Ureter (tissue), 1 donor: Measurements from ENCODE around the gene ASMTL. TPM values are rescaled to one million over a fixed set of nuclear protein-coding genes. Genes with fewer than 3 reads are reported as not detected.

Source experiments
- DNase-seq: peaks from one replicate; pipeline ENCODE4 v3.0.0-alpha.2; 2020; ENCODE audit warnings: low spot score
- total RNA-seq: library from RNA; stranded (reverse); gene quantifications from one replicate; pipeline ENCODE4 v1.2.4, GENCODE V29; 2023
- donor health status: DM: yes; HTN: yes; CAD: no.

Gene ASMTL
- total RNA-seq, 1 donor from 2014 or later, result 32.5 TPM

DNA sequence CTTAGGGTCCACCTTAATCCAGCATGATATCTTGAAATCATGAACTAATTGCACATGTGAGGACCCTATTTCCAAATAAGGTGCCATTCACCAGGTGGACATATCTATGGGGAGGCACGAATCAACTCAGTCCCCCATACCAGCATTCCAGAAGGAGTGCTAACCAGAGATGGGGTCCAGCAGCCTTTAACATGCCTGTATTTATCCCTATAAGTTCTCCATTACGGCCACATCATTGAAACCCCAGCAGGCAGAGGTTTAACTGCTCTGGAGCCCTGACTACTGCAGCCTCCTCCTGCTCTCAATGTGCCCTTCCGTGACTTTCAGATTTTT is 3.2 kb upstream of the ASMTL start:
- DNase-seq, result peak; percentile 15

DNA sequence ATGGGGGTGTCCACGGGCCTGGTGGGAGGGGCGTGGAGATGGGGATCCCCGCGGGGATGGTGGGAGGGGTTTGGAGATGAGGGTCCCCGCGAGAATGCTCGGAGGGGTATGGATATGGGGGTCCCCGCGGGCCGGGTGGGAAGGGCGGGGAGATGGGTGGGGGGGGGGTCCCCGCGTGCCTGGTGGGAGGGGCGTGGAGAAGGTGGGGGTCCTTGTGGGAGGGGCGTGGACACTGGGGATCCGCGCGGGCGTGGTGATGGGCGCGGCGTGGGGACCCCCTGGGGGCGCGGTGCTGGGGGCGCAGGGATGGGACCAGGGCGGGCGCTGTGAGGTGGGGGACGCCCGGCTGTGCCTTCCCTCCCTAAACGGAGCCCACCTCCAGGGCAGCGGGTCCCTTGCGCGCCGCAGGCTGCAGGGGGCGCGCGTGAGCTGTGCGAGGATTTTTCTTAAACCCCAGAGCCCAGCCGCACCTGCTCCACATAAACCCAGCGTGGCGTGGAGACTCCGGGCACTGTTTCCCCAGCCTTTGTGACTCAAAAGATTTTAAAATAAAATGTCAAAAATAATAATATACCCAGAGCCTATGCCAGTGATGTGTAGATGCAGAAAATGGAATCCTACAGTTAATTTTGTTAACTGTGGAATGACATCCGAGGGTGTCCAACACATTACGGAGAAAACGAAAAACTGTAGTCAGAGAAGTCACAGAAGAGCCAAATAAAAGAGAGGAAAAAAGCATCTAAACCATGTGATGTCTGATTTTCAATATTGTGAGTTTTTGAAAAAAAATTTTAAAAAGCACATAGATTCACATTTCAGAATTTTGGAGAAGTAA is 1.5 kb upstream of the ASMTL start:
- DNase-seq, result peak; percentile 89

- DNase-seq, result no peak
Observed at GRCh38 chrX:1453395-1453783, 680 bp upstream of the ASMTL start.

GRCh38 chrX:1451661-1452515 is 821 bp downstream of the ASMTL start:
- DNase-seq, result peak; percentile 60

- DNase-seq, result peak; percentile 51
Observed at GRCh38 chrX:1451251-1451660, 1.5 kb downstream of the ASMTL start.

GRCh38 chrX:1450361-1451161 is 2.1 kb downstream of the ASMTL start:
- peak; percentile 50 for DNase-seq

- DNase-seq, result peak; percentile 13
Observed at GRCh38 chrX:1449823-1450149, 2.9 kb downstream of the ASMTL start.

DNA sequence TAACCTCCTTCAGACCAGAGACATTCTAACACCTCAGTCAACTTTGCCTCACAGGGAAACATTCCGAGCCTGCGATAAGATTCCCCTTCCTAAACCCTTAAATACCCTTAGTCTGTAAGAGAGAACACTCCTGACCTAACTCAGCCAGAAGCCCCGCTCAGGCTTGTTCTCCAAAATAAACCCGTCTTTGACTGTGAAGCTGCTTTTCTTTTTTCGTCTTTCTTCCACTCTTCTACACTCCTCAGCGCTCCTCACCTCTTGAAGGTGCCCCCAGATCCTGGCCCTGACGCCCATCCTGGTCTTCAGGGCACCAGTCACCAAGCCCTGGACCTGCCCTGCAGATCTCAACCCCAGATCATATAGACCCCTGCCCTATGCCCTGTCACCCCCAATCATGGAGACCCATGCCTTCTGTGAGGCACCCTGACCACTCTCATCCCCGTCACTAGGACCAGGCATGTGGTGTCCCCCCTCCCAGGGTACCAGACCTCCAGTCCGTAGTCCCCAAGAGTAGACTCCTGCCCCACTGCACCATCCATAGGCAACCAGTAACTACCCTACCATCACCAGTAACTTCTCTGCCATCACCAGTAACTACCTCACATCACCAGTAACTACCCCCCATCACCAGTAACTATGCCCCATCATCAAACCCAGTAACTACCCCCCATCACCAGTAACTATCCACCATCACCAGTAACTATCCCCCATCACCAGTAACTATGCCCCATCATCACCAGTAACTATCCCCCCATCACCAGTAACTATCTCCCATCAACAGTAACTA is 3.5 kb downstream of the ASMTL start:
- DNase-seq, result peak; percentile 38

DNA sequence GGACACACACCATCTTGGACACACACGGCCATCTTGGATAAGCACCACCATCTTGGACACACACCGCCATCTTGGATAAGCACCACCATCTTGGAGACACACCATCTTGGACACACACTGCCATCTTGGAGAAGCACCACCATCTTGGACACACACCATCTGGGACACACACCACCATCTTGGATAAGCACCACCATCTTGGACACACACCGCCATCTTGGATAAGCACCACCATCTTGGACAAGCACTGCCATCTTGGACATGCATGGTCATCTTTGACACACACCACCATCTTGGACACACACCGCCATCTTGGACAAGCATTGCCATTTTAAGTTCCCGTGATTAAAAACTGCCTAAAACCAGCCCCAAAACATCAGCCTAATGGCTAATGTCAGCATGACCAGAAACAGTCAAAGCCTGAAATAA is 4.1 kb downstream of the ASMTL start:
- peak; percentile 24 for DNase-seq

- peak; percentile 29 for DNase-seq
Observed at GRCh38 chrX:1447969-1448572, 4.6 kb downstream of the ASMTL start.

- DNase-seq, result peak; percentile 20
Observed at GRCh38 chrX:1446984-1447968, 5.4 kb downstream of the ASMTL start.

DNA sequence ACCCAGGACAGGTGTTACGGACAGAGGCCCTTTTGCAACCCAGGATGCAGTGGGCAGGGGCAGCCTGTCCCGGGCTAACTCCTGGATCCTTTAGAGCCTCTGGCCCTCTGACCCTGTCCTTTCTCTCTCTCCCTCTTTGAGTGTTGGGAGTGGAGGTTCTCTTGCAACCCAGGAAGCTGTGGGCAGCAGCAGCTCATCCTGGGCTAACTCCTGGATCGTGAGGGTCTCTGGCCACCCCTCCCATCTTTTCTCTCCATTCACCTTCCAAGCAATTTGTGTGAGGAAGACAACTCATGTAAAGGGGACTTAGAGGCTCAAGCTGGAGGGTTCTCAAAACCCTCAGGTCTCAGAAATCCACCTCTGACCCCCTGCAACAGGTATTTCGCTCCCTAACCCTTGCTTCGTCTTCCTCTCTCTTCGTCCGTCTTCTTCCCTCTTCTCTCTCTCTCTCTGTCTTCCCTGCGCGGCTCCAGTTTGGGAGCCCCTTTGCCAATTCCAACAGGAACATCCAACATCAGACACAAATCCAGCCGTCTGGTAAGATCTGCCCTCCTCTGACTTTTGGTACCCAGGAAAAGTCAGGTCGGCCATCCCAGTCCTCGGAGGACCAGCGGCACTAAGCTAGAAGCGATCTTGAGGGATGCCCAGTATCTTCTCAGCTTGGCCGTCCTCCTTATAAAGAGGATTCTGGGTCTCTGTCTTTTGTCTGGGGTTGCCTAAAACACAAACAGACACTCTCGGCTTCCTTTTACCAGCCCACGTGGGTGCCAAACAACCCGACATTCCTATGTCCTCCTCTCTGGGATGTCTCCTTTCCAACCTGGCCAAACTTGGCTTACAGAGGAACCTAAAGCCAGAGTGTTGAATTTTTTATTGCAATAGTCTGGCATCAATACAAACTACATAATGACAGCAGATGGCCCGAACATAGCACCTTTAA is 7.9 kb downstream of the ASMTL start:
- peak; percentile 15 for DNase-seq

GRCh38 chrX:1443496-1444075 is 9.1 kb downstream of the ASMTL start:
- peak; percentile 27 for DNase-seq

DNA sequence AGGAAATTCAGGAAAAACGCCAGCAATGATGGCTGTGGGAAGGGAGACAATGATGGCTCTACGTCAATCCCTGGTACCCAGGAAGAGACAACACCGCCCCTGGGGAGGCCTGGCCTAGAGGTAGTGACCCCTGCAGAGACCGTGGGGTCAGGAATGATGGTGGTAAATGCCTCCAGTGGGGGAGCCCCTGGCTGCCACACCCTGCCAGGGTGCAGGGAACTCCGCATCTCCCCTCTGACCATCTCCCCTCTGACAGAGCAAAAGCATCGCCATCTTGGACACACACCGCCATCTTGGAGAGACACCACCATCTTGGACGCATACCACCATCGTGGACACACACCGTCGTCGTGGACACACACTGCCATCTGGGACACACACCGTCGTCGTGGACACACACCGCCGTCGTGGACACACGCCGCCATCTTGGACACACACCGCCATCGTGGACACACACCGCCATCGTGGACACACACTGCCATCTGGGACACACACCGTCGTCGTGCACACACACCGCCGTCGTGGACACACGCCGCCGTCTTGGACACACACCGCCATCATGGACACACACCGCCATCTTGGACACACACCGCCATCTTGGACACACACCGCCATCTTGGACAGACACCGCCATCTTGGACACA is 9.9 kb downstream of the ASMTL start:
- peak; percentile 32 for DNase-seq

- peak; percentile 13 for DNase-seq
Observed at GRCh38 chrX:1442016-1442665, 10.6 kb downstream of the ASMTL start.

DNA sequence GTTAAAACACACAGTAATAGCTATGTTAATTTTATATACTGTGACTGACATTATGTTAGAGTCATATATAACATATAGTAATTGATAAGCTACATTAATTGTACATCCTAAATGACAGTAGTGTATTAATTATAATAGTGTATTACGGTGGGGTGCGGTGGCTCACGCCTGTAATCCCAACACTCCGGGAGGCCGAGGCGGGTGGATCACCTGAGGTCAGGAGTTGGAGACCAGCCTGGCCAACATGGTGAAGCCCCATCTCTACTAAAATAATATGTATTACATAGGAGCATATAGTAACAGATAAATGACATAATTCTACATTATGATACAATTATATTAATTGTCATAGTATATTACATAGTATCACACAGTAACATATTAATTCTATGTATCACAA is 12.2 kb downstream of the ASMTL start:
- peak; percentile 9 for DNase-seq

GRCh38 chrX:1435241-1435895 is 17.3 kb downstream of the ASMTL start:
- no peak for DNase-seq
